Activated naive CD4-positive, alpha-beta T cell (primary cell): ENCODE results near the gene PRM3.

Experiments used
- DNase-seq, 4 experiments: peaks; one replicate each; lab custom pipeline; 2025; lab: John Stamatoyannopoulos, UW

Gene PRM3, protein sequence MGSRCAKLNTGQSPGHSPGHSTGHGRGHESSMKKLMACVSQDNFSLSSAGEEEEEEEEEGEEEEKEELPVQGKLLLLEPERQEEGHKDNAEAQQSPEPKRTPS

GRCh38 chr16:11272921-11273720, at the start of gene PRM3:
PRM3 (minus strand) TSS chr16:11273629; CDS start chr16:11273595, 34 bp downstream.
- no peak for DNase-seq

- no peak for DNase-seq
These were observed 49.4 kb upstream of the PRM3 start for GRCh38 chr16:11322823-11323222.

DNA sequence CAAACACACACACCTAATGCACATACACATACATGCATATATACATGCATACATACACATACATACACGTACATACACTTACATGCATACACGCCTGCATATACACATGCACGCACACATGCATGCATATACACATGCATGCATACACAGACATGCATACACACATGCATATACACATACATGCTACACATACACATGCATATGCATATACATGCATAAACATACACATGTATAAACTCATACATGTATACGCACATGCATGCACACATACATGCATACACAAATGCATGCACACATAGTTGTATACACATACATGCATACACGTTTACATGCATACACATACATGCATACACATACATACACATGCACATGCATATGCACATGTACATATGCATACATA, 48.2 kb upstream of the PRM3 start:
- DNase-seq = no peak

DNA sequence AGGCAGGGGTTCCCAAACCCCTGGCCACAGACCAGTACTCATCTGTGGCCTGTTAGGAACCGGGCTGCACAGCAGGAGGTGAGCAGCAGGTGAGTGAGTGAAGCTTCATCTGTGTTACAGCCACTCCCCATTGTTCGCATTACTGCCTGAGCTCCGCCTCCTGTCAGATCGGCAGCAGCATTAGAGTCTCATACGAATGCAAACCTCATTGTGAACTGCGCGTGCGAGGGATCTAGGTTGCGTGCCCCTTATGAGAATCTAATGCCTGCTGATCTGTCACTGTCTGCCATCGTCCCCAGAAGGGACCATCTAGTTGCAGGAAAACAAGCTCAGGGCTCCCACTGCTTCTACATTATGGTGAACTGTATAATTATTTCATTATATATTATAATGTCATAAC, 46.7 kb upstream of the PRM3 start:
- no peak for DNase-seq

GRCh38 chr16:11319529-11320146, 46.2 kb upstream of the PRM3 start:
- DNase-seq = no peak

DNA sequence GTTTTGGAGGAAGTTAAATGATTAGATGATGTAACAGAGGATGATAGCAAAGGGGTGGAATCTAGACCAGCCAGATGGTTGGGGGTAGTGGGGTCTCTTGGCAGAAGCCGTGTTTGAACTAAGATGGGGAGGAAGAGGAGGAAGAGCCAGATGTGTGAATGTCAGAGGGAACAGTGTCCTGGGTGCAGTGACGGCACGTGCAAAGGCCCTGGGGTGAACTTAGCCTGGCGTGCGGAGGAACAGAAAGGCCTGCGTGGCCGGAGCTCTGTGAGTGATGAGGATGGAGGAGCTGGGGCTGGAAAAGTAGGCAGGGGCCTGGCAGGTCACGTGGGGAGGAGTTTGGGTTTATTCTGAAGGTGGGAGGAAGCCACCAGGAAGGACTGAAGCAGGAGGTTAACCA, 45.4 kb upstream of the PRM3 start:
- no peak for DNase-seq

- no peak for DNase-seq
These were observed 43.0 kb upstream of the PRM3 start for GRCh38 chr16:11316331-11317015.

- DNase-seq = no peak
These were observed 42.1 kb upstream of the PRM3 start for GRCh38 chr16:11315510-11315909.

DNA sequence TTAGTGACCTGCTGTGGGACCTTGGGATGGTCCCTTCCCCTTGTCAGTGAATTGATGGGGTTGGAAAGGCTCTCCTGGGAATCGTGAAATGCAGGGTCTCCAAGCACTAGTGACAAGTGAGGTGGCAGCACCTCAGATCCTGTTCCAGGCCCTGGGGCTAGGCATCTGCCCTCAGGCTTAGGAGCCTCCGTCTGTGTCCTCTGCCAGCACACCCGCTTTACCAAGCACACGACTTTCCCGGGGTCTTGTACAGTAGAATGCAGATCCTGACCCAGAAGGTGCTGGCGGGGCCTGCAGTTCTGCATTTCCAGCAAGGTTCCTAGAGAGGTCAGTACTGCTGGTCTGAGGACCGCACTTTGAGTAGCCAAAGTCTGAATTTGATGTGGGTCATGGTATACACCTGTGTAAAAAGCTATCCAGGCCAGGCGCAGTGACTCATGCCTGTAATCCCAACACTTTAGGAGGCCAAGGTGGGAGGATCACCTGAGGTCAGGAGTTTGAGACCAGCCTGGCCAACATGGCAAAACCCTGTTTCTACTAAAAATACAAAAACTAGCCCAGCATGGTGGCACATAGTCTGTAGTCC, 41.0 kb upstream of the PRM3 start:
- no peak for DNase-seq

GRCh38 chr16:11313493-11314308, 40.3 kb upstream of the PRM3 start:
- DNase-seq = no peak

- no peak for DNase-seq
These were observed 39.5 kb upstream of the PRM3 start for GRCh38 chr16:11312718-11313492.

- DNase-seq = peak in 1 of 4 experiments; percentile 21
These were observed 37.6 kb upstream of the PRM3 start for GRCh38 chr16:11310997-11311561.

- DNase-seq = no peak
These were observed 37.2 kb upstream of the PRM3 start for GRCh38 chr16:11310634-11310977.

- DNase-seq = no peak
These were observed 36.6 kb upstream of the PRM3 start for GRCh38 chr16:11309895-11310633.

- DNase-seq = no peak
These were observed 35.3 kb upstream of the PRM3 start for GRCh38 chr16:11308493-11309283.

GRCh38 chr16:11307639-11308492, 34.4 kb upstream of the PRM3 start:
- DNase-seq = no peak

DNA sequence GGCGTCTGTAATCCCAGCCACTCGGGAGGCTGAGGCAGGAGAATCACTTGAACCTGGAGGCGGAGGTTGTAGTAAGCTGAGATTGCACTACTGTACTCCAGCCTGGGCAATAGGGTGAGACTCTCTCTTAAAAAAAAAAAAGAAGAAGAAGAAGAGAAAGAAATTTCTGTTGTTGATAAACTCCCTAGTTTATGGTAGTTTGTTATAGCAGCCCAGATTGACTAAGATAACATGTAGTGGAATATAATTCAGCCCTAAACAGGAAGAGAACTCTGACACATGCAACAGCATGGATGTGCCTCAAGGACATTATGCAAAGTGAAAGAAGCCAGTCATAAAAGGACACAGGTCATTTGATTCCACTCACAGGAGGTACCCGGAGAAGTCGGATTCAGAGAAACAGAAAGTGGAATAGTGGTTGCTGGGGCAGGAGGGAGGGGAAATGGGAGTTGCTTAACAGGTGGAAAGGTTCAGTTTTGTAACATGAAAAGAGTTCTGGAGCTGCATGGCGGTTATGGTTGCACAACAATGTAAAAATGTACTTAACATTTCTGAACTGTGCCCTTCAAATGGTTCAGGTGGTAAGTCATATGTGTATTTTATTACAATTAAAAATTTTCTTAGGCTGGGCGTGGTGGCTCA, 33.7 kb upstream of the PRM3 start:
- DNase-seq = no peak

- DNase-seq = no peak
These were observed 33.0 kb upstream of the PRM3 start for GRCh38 chr16:11306381-11306780.
